HEK293 (cell line): Measurements from ENCODE around the gene USP2.

Experiments used
- CTCF ChIA-PET: fragments of 350-600 bp; formaldehyde crosslinking; extraction: SDS; loops from one replicate; lab custom pipeline; 2021; ENCODE audit warnings: antibody characterized with exemption; lab: Yijun Ruan, JAX
- POLR2A ChIA-PET: fragments of 300-600 bp; formaldehyde crosslinking; extraction: SDS; loops from one replicate; lab custom pipeline; 2020; ENCODE audit warnings: antibody characterized with exemption, inconsistent platforms; lab: Yijun Ruan, JAX
- H3K27ac ChIP-seq: fragments of 200-500 bp; sonication (Bioruptor generic); 2 replicates; pipeline ENCODE4 v1.5.1; 2014; ENCODE audit warnings: low read depth, low read length, control low read depth, inconsistent platforms; ENCODE audit errors: extremely low read depth
- H3K36me3 ChIP-seq, 2 experiments: fragments of 200-500 bp in 1 of 2; sonication (Bioruptor generic) in 1 of 2; 1 replicate in 1 of 2; 2 replicates in 1 of 2; pipeline ENCODE4 v1.5.1; 2014 to 2017; ENCODE audit warnings: inconsistent platforms in 2 of 2, low read length in 2 of 2; ENCODE audit not compliant: control insufficient read depth in 2 of 2, insufficient read depth in 1 of 2
- H3K4me1 ChIP-seq: fragments of 200-500 bp; sonication (Bioruptor generic); 2 replicates; pipeline ENCODE4 v1.5.1; 2014; ENCODE audit warnings: mild to moderate bottlenecking, low read length, inconsistent platforms; ENCODE audit not compliant: control insufficient read depth, insufficient read depth
- H3K4me3 ChIP-seq: 2 replicates; pipeline ENCODE4 v1.5.1; 2011; ENCODE audit warnings: low read depth, mild to moderate bottlenecking, control low read depth, low read length, moderate library complexity
- H3K9me3 ChIP-seq: fragments of 200-500 bp; sonication (Bioruptor generic); 2 replicates; pipeline ENCODE4 v1.5.1; 2014; ENCODE audit warnings: low read depth, low read length, inconsistent platforms; ENCODE audit not compliant: control insufficient read depth, insufficient read depth
- EGR2 ChIP-seq: fragments of 450-650 bp; formaldehyde crosslinking; IDR thresholded peaks from 2 replicates; pipeline ENCODE4 v1.5.1; 2016; ENCODE audit warnings: low read depth, missing biosample characterization, missing genetic modification characterization
- GLI4 ChIP-seq: fragments of 450-650 bp; formaldehyde crosslinking; IDR thresholded peaks from 2 replicates; pipeline ENCODE4 v1.5.1; 2016; ENCODE audit warnings: missing biosample characterization, missing genetic modification characterization
- GLIS1 ChIP-seq: fragments of 450-650 bp; formaldehyde crosslinking; IDR thresholded peaks from 2 replicates; pipeline ENCODE4 v1.5.1; 2016; ENCODE audit warnings: missing biosample characterization, missing genetic modification characterization
- HOXA7 ChIP-seq: sonication (generic); formaldehyde crosslinking; IDR thresholded peaks from 2 replicates; pipeline ENCODE4 v1.8.1; 2022; ENCODE audit warnings: missing genetic modification reagents, borderline replicate concordance
- SALL2 ChIP-seq: fragments of 450-650 bp; formaldehyde crosslinking; IDR thresholded peaks from 2 replicates; pipeline ENCODE4 v1.5.0; 2017; ENCODE audit warnings: missing biosample characterization, mild to moderate bottlenecking, missing genetic modification characterization, borderline replicate concordance
- SP2 ChIP-seq: fragments of 450-650 bp; formaldehyde crosslinking; IDR thresholded peaks from 2 replicates; pipeline ENCODE4 v1.5.1; 2016; ENCODE audit warnings: missing biosample characterization, missing genetic modification characterization
- SP3 ChIP-seq: fragments of 450-650 bp; formaldehyde crosslinking; IDR thresholded peaks from 2 replicates; pipeline ENCODE4 v1.5.1; 2016; ENCODE audit warnings: missing biosample characterization, missing genetic modification characterization
- ZBTB17 ChIP-seq: fragments of 450-650 bp; formaldehyde crosslinking; IDR thresholded peaks from 2 replicates; pipeline ENCODE4 v1.5.1; 2016; ENCODE audit warnings: missing biosample characterization, missing genetic modification characterization
- ZBTB44 ChIP-seq: fragments of 450-650 bp; IDR thresholded peaks from 2 replicates; pipeline ENCODE4 v1.5.1; 2018; ENCODE audit warnings: missing biosample characterization, mild to moderate bottlenecking, missing genetic modification characterization
- ZFHX2 ChIP-seq: fragments of 450-650 bp; formaldehyde crosslinking; conservative IDR thresholded peaks from 2 replicates; pipeline ENCODE4 v1.5.1; 2016; ENCODE audit warnings: missing biosample characterization, missing genetic modification characterization
- ZIC2 ChIP-seq: fragments of 450-650 bp; formaldehyde crosslinking; IDR thresholded peaks from 2 replicates; pipeline ENCODE4 v1.5.1; 2016; ENCODE audit warnings: missing biosample characterization, missing genetic modification characterization
- ZNF133 ChIP-seq: fragments of 450-650 bp; formaldehyde crosslinking; IDR thresholded peaks from 2 replicates; pipeline ENCODE4 v1.5.1; 2016; ENCODE audit warnings: missing biosample characterization, missing genetic modification characterization
- ZNF2 ChIP-seq: fragments of 450-650 bp; formaldehyde crosslinking; IDR thresholded peaks from 2 replicates; pipeline ENCODE4 v1.5.1; 2016; ENCODE audit warnings: missing biosample characterization, missing genetic modification characterization
- ZNF211 ChIP-seq: fragments of 450-650 bp; formaldehyde crosslinking; IDR thresholded peaks from 2 replicates; pipeline ENCODE4 v1.5.1; 2016; ENCODE audit warnings: low read depth, missing biosample characterization, missing genetic modification characterization
- ZNF341 ChIP-seq: fragments of 450-650 bp; formaldehyde crosslinking; IDR thresholded peaks from 2 replicates; pipeline ENCODE4; 2016; ENCODE audit warnings: low read depth, missing biosample characterization, missing genetic modification characterization
- ZNF488 ChIP-seq: fragments of 450-650 bp; formaldehyde crosslinking; IDR thresholded peaks from 2 replicates; pipeline ENCODE4 v1.5.1; 2016; ENCODE audit warnings: missing biosample characterization, missing genetic modification characterization
- ZNF501 ChIP-seq: fragments of 450-650 bp; formaldehyde crosslinking; IDR thresholded peaks from 2 replicates; pipeline ENCODE4 v1.5.1; 2016; ENCODE audit warnings: missing biosample characterization, missing genetic modification characterization
- ZNF530 ChIP-seq: fragments of 450-650 bp; formaldehyde crosslinking; IDR thresholded peaks from 2 replicates; pipeline ENCODE4 v1.5.1; 2016; ENCODE audit warnings: low read depth, missing biosample characterization, missing genetic modification characterization
- ZNF585B ChIP-seq: fragments of 450-650 bp; formaldehyde crosslinking; IDR thresholded peaks from 2 replicates; pipeline ENCODE4 v1.5.1; 2016; ENCODE audit warnings: missing biosample characterization, missing genetic modification characterization
- ZNF610 ChIP-seq: fragments of 450-650 bp; formaldehyde crosslinking; IDR thresholded peaks from 2 replicates; pipeline ENCODE4 v1.5.1; 2016; ENCODE audit warnings: missing biosample characterization, missing genetic modification characterization, borderline replicate concordance
- ZNF645 ChIP-seq: fragments of 450-650 bp; formaldehyde crosslinking; IDR thresholded peaks from 2 replicates; pipeline ENCODE4; 2016; ENCODE audit warnings: missing biosample characterization, missing genetic modification characterization
- ZNF785 ChIP-seq: fragments of 450-650 bp; formaldehyde crosslinking; IDR thresholded peaks from 2 replicates; pipeline ENCODE4 v1.5.1; 2016; ENCODE audit warnings: missing biosample characterization, missing genetic modification characterization
- ZNF792 ChIP-seq: fragments of 450-650 bp; formaldehyde crosslinking; IDR thresholded peaks from 2 replicates; pipeline ENCODE4 v1.5.1; 2016; ENCODE audit warnings: missing biosample characterization, missing genetic modification characterization
- TF ChIP-seq, protein P1 (sequence below): fragments of 450-650 bp; formaldehyde crosslinking; IDR thresholded peaks from 2 replicates; pipeline ENCODE4 v1.5.1; 2016; ENCODE audit warnings: missing biosample characterization, missing genetic modification characterization
- TF ChIP-seq, protein P2 (sequence below): fragments of 450-650 bp; formaldehyde crosslinking; IDR thresholded peaks from 2 replicates; pipeline ENCODE4 v1.5.1; 2017; ENCODE audit warnings: missing biosample characterization, missing genetic modification characterization

The USP2 gene

GRCh38 chr11:119372260-119373058 lies 9.0 kb downstream of the USP2 start:
- Histone ChIP-seq H3K27ac (no peak overlapping the region), H3K4me3 (no peak overlapping the region), H3K4me1 (peaks cover 2% of the 10 kb centered on the region; the same call in 1 of the 2 replicates), H3K9me3 (no peaks in the 10 kb centered on the region), H3K36me3 (no peaks in the 10 kb centered on the region)
- ChIA-PET POLR2A (interaction anchor here (1.2 kb wide), 1 partner anchor 34 kb away, joined by 4 read pairs; no protein-coding TSS in a partner anchor), CTCF (interaction anchor here (0.6 to 13.7 kb wide), 13 partner anchors 8 to 273 kb away, joined by 4 to 160 read pairs (median 20); partner anchors contain the start of genes RNF26 and USP2)
- peak; percentile 48 for TF ChIP-seq ZNF341 (tag by site-specific recombination)
- no peak for TF ChIP-seq ZNF2 (tag by site-specific recombination)

DNA sequence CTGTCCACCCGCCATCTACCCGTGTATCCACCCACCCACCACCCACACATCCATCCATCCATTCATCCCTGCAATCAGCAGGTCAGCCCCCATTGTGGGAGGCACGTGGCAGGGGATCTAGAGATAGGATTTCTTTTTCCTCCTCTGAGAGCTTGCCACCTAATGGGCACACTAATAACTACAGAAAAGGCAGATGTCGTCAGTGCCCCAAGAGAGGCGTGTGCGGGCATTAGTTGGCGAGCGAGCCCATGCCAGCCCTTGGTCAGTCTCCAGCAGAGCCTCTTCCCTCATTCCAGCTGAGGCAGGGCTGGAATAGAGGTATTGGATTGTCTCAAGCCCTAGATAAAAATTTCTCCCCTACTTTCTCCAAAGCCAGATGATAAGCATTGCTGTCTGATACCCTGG lies 9.7 kb downstream of the USP2 start:
- H3K4me1 ChIP-seq: peaks cover 2% of the 10 kb centered on the region; the same call in 1 of the 2 replicates

GRCh38 chr11:119371067-119371601 lies 10.4 kb downstream of the USP2 start:
- Histone ChIP-seq H3K36me3 (no peaks in the 10 kb centered on the region), H3K4me1 (peaks cover 2% of the 10 kb centered on the region; the same call in 1 of the 2 replicates), H3K9me3 (no peaks in the 10 kb centered on the region), H3K27ac (no peak overlapping the region), H3K4me3 (no peak overlapping the region)
- ChIA-PET CTCF (interaction anchor here (0.5 to 5.4 kb wide), 9 partner anchors 9 to 756 kb away, joined by 3 to 59 read pairs (median 5); partner anchors contain the start of genes C1QTNF5 and USP2), POLR2A (interaction anchor here (0.9 to 1.5 kb wide), 3 partner anchors 10 to 276 kb away, joined by 3 to 4 read pairs (median 4); no protein-coding TSS in a partner anchor)
- TF ChIP-seq ZNF645 (tag by site-specific recombination) (no peak), ZNF133 (tag by site-specific recombination) (no peak), GLI4 (tag by site-specific recombination) (no peak), HOXA7 (CRISPR knock-in tag) (no peak), ZNF585B (tag by site-specific recombination) (no peak), ZNF488 (tag by site-specific recombination) (no peak), SP3 (no peak), ZNF530 (tag by site-specific recombination) (no peak), ZNF792 (tag by site-specific recombination) (no peak), ZNF211 (tag by site-specific recombination) (no peak), SALL2 (tag by site-specific recombination) (no peak), ZNF501 (tag by site-specific recombination) (no peak), ZNF785 (tag by site-specific recombination) (no peak)
- TF ChIP-seq, protein P1, sequence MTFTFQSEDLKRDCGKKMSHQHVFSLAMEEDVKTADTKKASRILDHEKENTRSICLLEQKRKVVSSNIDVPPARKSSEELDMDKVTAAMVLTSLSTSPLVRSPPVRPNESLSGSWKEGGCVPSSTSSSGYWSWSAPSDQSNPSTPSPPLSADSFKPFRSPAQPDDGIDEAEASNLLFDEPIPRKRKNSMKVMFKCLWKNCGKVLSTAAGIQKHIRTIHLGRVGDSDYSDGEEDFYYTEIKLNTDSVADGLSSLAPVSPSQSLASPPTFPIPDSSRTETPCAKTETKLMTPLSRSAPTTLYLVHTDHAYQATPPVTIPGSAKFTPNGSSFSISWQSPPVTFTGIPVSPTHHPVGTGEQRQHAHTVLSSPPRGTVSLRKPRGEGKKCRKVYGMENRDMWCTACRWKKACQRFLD (tag by site-specific recombination): no peak
- TF ChIP-seq, protein P2, sequence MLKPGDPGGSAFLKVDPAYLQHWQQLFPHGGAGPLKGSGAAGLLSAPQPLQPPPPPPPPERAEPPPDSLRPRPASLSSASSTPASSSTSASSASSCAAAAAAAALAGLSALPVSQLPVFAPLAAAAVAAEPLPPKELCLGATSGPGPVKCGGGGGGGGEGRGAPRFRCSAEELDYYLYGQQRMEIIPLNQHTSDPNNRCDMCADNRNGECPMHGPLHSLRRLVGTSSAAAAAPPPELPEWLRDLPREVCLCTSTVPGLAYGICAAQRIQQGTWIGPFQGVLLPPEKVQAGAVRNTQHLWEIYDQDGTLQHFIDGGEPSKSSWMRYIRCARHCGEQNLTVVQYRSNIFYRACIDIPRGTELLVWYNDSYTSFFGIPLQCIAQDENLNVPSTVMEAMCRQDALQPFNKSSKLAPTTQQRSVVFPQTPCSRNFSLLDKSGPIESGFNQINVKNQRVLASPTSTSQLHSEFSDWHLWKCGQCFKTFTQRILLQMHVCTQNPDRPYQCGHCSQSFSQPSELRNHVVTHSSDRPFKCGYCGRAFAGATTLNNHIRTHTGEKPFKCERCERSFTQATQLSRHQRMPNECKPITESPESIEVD (tag by site-specific recombination): no peak

More for the DNA sequence above, 9.7 kb downstream of the USP2 start:
- H3K36me3 ChIP-seq: no peaks in the 10 kb centered on the region
- POLR2A ChIA-PET: interaction anchor here (1.2 to 1.5 kb wide), 2 partner anchors 34 to 277 kb away, joined by 3 to 4 read pairs; no protein-coding TSS in a partner anchor
- H3K27ac ChIP-seq: no peak overlapping the region
- no peaks in the 10 kb centered on the region for H3K9me3 ChIP-seq
- CTCF ChIA-PET: interaction anchor here (1.8 to 5.4 kb wide), 7 partner anchors 9 to 64 kb away, joined by 5 to 59 read pairs (median 13); partner anchors contain the start of genes C1QTNF5 and USP2
- peak; percentile 57 for TF ChIP-seq GLIS1 (tag by site-specific recombination)
- 0 out of 2 replicates have a peak, but pooled peaks have one; percentile 25 for TF ChIP-seq ZBTB17
- peak; percentile 97 for TF ChIP-seq ZFHX2 (tag by site-specific recombination)
- TF ChIP-seq ZIC2 (tag by site-specific recombination): peak; percentile 71
- TF ChIP-seq ZNF610 (tag by site-specific recombination): no peak
- TF ChIP-seq EGR2 (tag by site-specific recombination): peak; percentile 98
- no peak for TF ChIP-seq ZBTB44
- TF ChIP-seq SP2 (tag by site-specific recombination): peak; percentile 38; the same call in 1 of the 2 replicates
- TF ChIP-seq, all 188 proteins: peak for 6
- no peak overlapping the region for H3K4me3 ChIP-seq
